Endothelial cell of umbilical vein (primary cell): ENCODE results near the gene TBC1D9. TPM values are rescaled to one million over a fixed set of nuclear protein-coding genes. Genes with fewer than 3 reads are reported as not detected.

Source experiments
- BruUV-seq: library from RNA; stranded (reverse); fragments of 400-500 nt; replicated peaks from 2 replicates; lab custom pipeline; 2021; lab: Mats Ljungman, UMichigan
- CTCF ChIA-PET: fragments of 300-600, 350-600 bp; sonication (Branson Sonifier 250); formaldehyde crosslinking; loops from one replicate; lab custom pipeline; 2021; ENCODE audit warnings: antibody characterized with exemption, inconsistent platforms; lab: Charles Lee
- POLR2A ChIA-PET: fragments of 300-600, 350-600 bp; sonication (Branson Sonifier 250); formaldehyde crosslinking; loops from one replicate; lab custom pipeline; 2021; ENCODE audit warnings: antibody characterized with exemption, inconsistent platforms; lab: Charles Lee
- DNase-seq: peaks from one replicate; pipeline ENCODE4 v3.0.0-alpha.2; 2011; ENCODE audit warnings: low read depth, low spot score
- FAIRE-seq: peaks from 2 replicates; lab custom pipeline; 2011; peaks lifted over from hg19 to GRCh38; lab: Jason Lieb, UNC
- H2AFZ ChIP-seq: 2 replicates; pipeline ENCODE4 v1.6.0; 2012; ENCODE audit warnings: low read depth, low read length, control low read depth, inconsistent platforms
- H3K27ac ChIP-seq: 2 replicates; pipeline ENCODE4 v1.5.1; 2011; ENCODE audit warnings: low read depth, mild to moderate bottlenecking, control low read depth, low read length, moderate library complexity; ENCODE audit not compliant: insufficient read depth
- H3K27me3 ChIP-seq, 2 experiments: 2 replicates each; pipeline versions ENCODE4 v1.6.0 to v1.6.1; 2011; ENCODE audit warnings: low read length in 2 of 2, mixed read lengths in 1 of 2; ENCODE audit not compliant: control insufficient read depth in 2 of 2, insufficient read depth in 2 of 2
- H3K36me3 ChIP-seq, 2 experiments: 2 replicates in 1 of 2; 3 replicates in 1 of 2; pipeline ENCODE4 v1.5.1; 2011; ENCODE audit warnings: low read length in 2 of 2, mild to moderate bottlenecking in 1 of 2, moderate library complexity in 1 of 2; ENCODE audit not compliant: control insufficient read depth in 2 of 2, insufficient read depth in 2 of 2; ENCODE audit errors: extremely low read depth in 1 of 2
- H3K4me1 ChIP-seq: 3 replicates; pipeline ENCODE4 v1.5.1; 2011; ENCODE audit warnings: mild to moderate bottlenecking, low read length; ENCODE audit not compliant: control insufficient read depth, insufficient read depth; ENCODE audit errors: extremely low read depth
- H3K4me2 ChIP-seq: 2 replicates; pipeline ENCODE4 v1.6.1; 2011; ENCODE audit warnings: low read length, control low read depth, mixed read lengths; ENCODE audit not compliant: insufficient read depth
- H3K4me3 ChIP-seq, 3 experiments: fragments of 200-600 bp in 1 of 3; sonication (generic), shearing (Covaris generic) in 1 of 3; replicated peaks in 1 of 3; 2 replicates each; pipeline ENCODE4 v1.5.1; 2011 to 2016; ENCODE audit warnings: control low read depth in 3 of 3, low read length in 3 of 3, mild to moderate bottlenecking in 2 of 3, inconsistent platforms in 1 of 3, low read depth in 1 of 3, moderate library complexity in 1 of 3; ENCODE audit not compliant: insufficient read depth in 1 of 3
- H3K79me2 ChIP-seq: 2 replicates; pipeline ENCODE4 v1.6.0; 2012; ENCODE audit warnings: low read length, inconsistent platforms; ENCODE audit not compliant: control insufficient read depth, insufficient read depth
- H3K9ac ChIP-seq: replicated peaks from 2 replicates; pipeline ENCODE3; 2011; ENCODE audit warnings: low read length, control low read depth; ENCODE audit not compliant: insufficient read depth; ENCODE audit errors: extremely low read depth
- H3K9me1 ChIP-seq: replicated peaks from 3 replicates; pipeline ENCODE4 v1.6.0; 2011; ENCODE audit warnings: mild to moderate bottlenecking, low read length; ENCODE audit not compliant: control insufficient read depth, insufficient read depth; ENCODE audit errors: extremely low read depth
- H3K9me3 ChIP-seq: replicated peaks from 2 replicates; pipeline ENCODE4 v1.5.1; 2012; ENCODE audit warnings: low read length, inconsistent platforms; ENCODE audit not compliant: control insufficient read depth, insufficient read depth
- H4K20me1 ChIP-seq: replicated peaks from 2 replicates; pipeline ENCODE3; 2011; ENCODE audit warnings: mild to moderate bottlenecking, low read length; ENCODE audit not compliant: control insufficient read depth, insufficient read depth; ENCODE audit errors: extremely low read depth
- CTCF ChIP-seq, 2 donors: IDR thresholded peaks; 1 replicate in 1 of 2; 2 replicates in 1 of 2; pipeline ENCODE4 v1.5.1; 2011; ENCODE audit warnings: low read length in 2 of 2, mild to moderate bottlenecking in 2 of 2, moderate library complexity in 2 of 2, control low read depth in 1 of 2, inconsistent platforms in 1 of 2, low read depth in 1 of 2; ENCODE audit not compliant: insufficient read depth in 1 of 2; ENCODE audit errors: extremely low read depth in 1 of 2
- EZH2 ChIP-seq: IDR thresholded peaks from 2 replicates; pipeline ENCODE4 v1.6.1; 2012; ENCODE audit warnings: borderline replicate concordance, low read depth, mild to moderate bottlenecking, moderate library complexity, low read length, inconsistent platforms; ENCODE audit not compliant: severe bottlenecking
- FOS ChIP-seq: IDR thresholded peaks from 2 replicates; pipeline ENCODE4 v1.6.1; 2011; ENCODE audit warnings: mild to moderate bottlenecking, low read length, moderate library complexity, borderline replicate concordance; ENCODE audit not compliant: insufficient read depth
- GATA2 ChIP-seq: IDR thresholded peaks from 2 replicates; pipeline ENCODE4 v1.7.0; 2011; ENCODE audit warnings: low read depth, mild to moderate bottlenecking, moderate library complexity, mixed read lengths, low read length; ENCODE audit not compliant: insufficient read length, insufficient read depth
- JUN ChIP-seq: IDR thresholded peaks from 2 replicates; pipeline ENCODE4 v1.6.1; 2011; ENCODE audit warnings: borderline replicate concordance, low read depth; ENCODE audit not compliant: insufficient read length, insufficient read depth
- MYC ChIP-seq: IDR thresholded peaks from one replicate; pipeline ENCODE4 v1.6.1; 2011; ENCODE audit warnings: mild to moderate bottlenecking, low read depth, low read length
- POLR2A ChIP-seq: IDR thresholded peaks from 2 replicates; pipeline ENCODE4 v1.6.1; 2012; ENCODE audit warnings: low read depth, mild to moderate bottlenecking, control low read depth, low read length
- POLR2AphosphoS5 ChIP-seq: IDR thresholded peaks from 2 replicates; pipeline ENCODE4 v1.6.1; 2012; ENCODE audit warnings: low read depth, mild to moderate bottlenecking, control low read depth, low read length, moderate library complexity; ENCODE audit not compliant: insufficient read depth
- dilution Hi-C: fragments of 300-500 bp; cut with MboI; formaldehyde crosslinking; loops from one replicate; pipeline ENCODE4 v1.15.0; 2019; ENCODE audit warnings: low sequenced_read_pairs; ENCODE audit not compliant: extremely low pct_ligation_motif_present
- intact Hi-C: fragments of 100-400 bp; cut with micrococcal nuclease; formaldehyde crosslinking; loops from one replicate; pipeline ENCODE4 v1.10.0; 2022
- polyA plus RNA-seq, 4 experiments: library from polyadenylated mRNA; depleted of rRNA in 3 of 4; stranded (reverse) in 3 of 4; unstranded in 1 of 4; fragments of >200 nt; gene quantifications; 2 replicates each; pipeline versions ENCODE4 v1.2.1 to v1.2.3, GENCODE V29; 2011 to 2012; ENCODE audit warnings: missing spikeins in 1 of 4
- total RNA-seq: library from RNA; stranded (reverse); gene quantifications from 2 replicates; pipeline ENCODE4 v1.2.3, GENCODE V29; 2021
- TF ChIP-seq, protein P1 (sequence below): IDR thresholded peaks from 2 replicates; pipeline ENCODE4 v1.6.1; 2011; ENCODE audit not compliant: insufficient read depth, insufficient read length

TBC1D9 gene
- total and polyA plus RNA-seq, 2 donors (not counting 3 experiments of a cell fraction or from before 2014, with no cell fraction given), result 21.7 to 45.3 TPM

- Histone ChIP-seq H3K9me1 (no peaks in the 10 kb centered on the region), H3K27ac (no peak overlapping the region), H2AFZ (no peak overlapping the region), H3K4me1 (no peaks in the 10 kb centered on the region), H3K4me3 (no peak overlapping the region), H3K4me2 (no peak overlapping the region), H3K27me3 (peaks cover 2 to 6% of the 10 kb centered on the region in 2 experiments), H3K9me3 (no peaks in the 10 kb centered on the region), H3K36me3 (no peaks in the 10 kb centered on the region), H4K20me1 (no peaks in the 10 kb centered on the region), H3K79me2 (no peaks in the 10 kb centered on the region), H3K9ac (no peak overlapping the region)
- no TSS peak for BruUV-seq
- FAIRE-seq (no peak), DNase-seq (no peak)
- dilution Hi-C loops (no loop called here), intact Hi-C loops (no loop called here)
- no peak for TF ChIP-seq JUN
- no peak for TF ChIP-seq FOS
- no peak for TF ChIP-seq CTCF (IDR thresholded peaks at IDR 0.05; ENCODE audit: extremely low read depth in 1 of 2, insufficient read depth in 1 of 2, low read depth in 1 of 2, low read length in 2 of 2)
- no peak for TF ChIP-seq EZH2
- TF ChIP-seq POLR2A, result no peak
- POLR2A ChIA-PET, result no interaction called here
- CTCF ChIA-PET, result no interaction called here
These were observed 46.4 kb upstream of the TBC1D9 start for GRCh38 chr4:140802591-140802990.

DNA sequence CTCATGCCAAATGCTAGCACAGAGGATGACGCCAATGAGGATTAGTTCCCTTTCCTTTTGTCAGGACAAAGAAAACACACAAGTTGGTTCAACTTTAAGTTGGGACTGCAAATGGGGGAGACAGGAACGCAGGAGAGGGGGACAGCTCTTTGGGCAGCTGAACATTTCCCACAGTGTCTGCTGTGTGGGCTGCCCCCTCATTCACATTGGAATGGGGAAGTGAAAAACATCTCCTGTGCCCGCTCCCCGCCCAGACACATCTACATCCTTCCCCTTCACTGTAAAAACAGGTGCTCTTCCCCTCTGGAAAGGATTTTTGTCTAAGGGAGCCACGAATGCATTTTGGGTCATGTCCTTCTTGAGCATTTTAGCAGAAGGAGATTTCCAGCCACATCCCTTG is 44.5 kb upstream of the TBC1D9 start:
- no peaks in the 10 kb centered on the region for H3K79me2 ChIP-seq
- DNase-seq (no peak), FAIRE-seq (no peak)
- H3K9me3 ChIP-seq, result no peaks in the 10 kb centered on the region
- dilution Hi-C loops, result no loop called here
- no peak overlapping the region for H3K4me3 ChIP-seq
- H2AFZ ChIP-seq, result no peak overlapping the region
- POLR2A ChIA-PET, result no interaction called here
- BruUV-seq, result no TSS peak
- intact Hi-C loops, result no loop called here
- CTCF ChIA-PET, result no interaction called here
- peaks cover 2 to 4% of the 10 kb centered on the region in 2 experiments for H3K27me3 ChIP-seq
- H3K27ac ChIP-seq, result no peak overlapping the region
- H3K4me1 ChIP-seq, result no peaks in the 10 kb centered on the region
- no peaks in the 10 kb centered on the region for H3K36me3 ChIP-seq
- H3K9ac ChIP-seq, result no peak overlapping the region
- TF ChIP-seq MYC (no peak), CTCF (IDR thresholded peaks at IDR 0.05; ENCODE audit: extremely low read depth in 1 of 2, insufficient read depth in 1 of 2, low read depth in 1 of 2, low read length in 2 of 2) (no peak), JUN (no peak), FOS (no peak), EZH2 (no peak), POLR2A (no peak), POLR2AphosphoS5 (no peak), GATA2 (no peak)
- TF ChIP-seq, protein P1, sequence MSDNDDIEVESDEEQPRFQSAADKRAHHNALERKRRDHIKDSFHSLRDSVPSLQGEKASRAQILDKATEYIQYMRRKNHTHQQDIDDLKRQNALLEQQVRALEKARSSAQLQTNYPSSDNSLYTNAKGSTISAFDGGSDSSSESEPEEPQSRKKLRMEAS, result no peak
- no peaks in the 10 kb centered on the region for H4K20me1 ChIP-seq
- no peak overlapping the region for H3K4me2 ChIP-seq
- H3K9me1 ChIP-seq, result no peaks in the 10 kb centered on the region
